HCT116 (cell line): ENCODE measurements around the gene SPEM1. TPM values are rescaled to one million over a fixed set of nuclear protein-coding genes. Genes with fewer than 3 reads are reported as not detected.

Experiments used
- ATAC-seq: fragments of 200-7000 bp; cut with Tn5 transposase; 2 replicates; pipeline ENCODE4 v1.9.1; 2020; ENCODE audit warnings: mild to moderate bottlenecking, moderate library complexity
- BruUV-seq: library from RNA; stranded (reverse); fragments of 400-500 nt; replicated peaks from 2 replicates; lab custom pipeline; 2021; lab: Mats Ljungman, UMichigan
- CTCF ChIA-PET: fragments of 300-600 bp; sonication (Branson Sonifier 250); formaldehyde crosslinking; loops from one replicate; lab custom pipeline; 2021; ENCODE audit warnings: antibody characterized with exemption; lab: Charles Lee
- POLR2A ChIA-PET: fragments of 300-600, 350-600 bp; sonication (Branson Sonifier 250); formaldehyde crosslinking; loops from one replicate; lab custom pipeline; 2021; ENCODE audit warnings: antibody characterized with exemption; lab: Charles Lee
- RAD21 ChIA-PET, 2 experiments: fragments of 300-600 bp; sonication (Branson Sonifier 250); formaldehyde crosslinking; loops; one replicate each; lab custom pipeline; 2023; ENCODE audit warnings: low total read pairs in 2 of 2; ENCODE audit not compliant: uncharacterized antibody in 2 of 2, unreplicated experiment in 2 of 2, low non-redundant PET in 1 of 2; lab: Charles Lee
- DNase-seq: peaks from one replicate; pipeline ENCODE4 v3.0.0-alpha.2; 2010; ENCODE audit warnings: low read depth, low spot score
- H2AFZ ChIP-seq: fragments of 200-600 bp; shearing (Covaris generic), sonication (generic); 2 replicates; pipeline ENCODE4 v1.6.1; 2017; ENCODE audit warnings: low read depth, mixed run types, mixed read lengths, antibody characterized with exemption, low read length; ENCODE audit not compliant: poor library complexity, severe bottlenecking
- H3K27ac ChIP-seq: 2 replicates; pipeline ENCODE4 v1.5.1; 2012; ENCODE audit warnings: low read depth, low read length
- H3K27me3 ChIP-seq: fragments of 200-600 bp; sonication (generic); 2 replicates; pipeline ENCODE4 v1.6.1; 2016; ENCODE audit warnings: mixed run types, low read length, mixed read lengths; ENCODE audit not compliant: insufficient read depth
- H3K36me3 ChIP-seq, 2 experiments: fragments of 200-500 bp in 1 of 2; fragments of 200-600 bp in 1 of 2; sonication (Bioruptor generic) in 1 of 2; sonication (generic) in 1 of 2; 2 replicates each; pipeline versions ENCODE4 v1.5.1 to v1.6.1; 2014 to 2016; ENCODE audit warnings: low read length in 2 of 2, inconsistent platforms in 1 of 2, mixed read lengths in 1 of 2, mixed run types in 1 of 2; ENCODE audit not compliant: insufficient read depth in 2 of 2, control insufficient read depth in 1 of 2
- H3K4me1 ChIP-seq, 2 experiments: fragments of 200-600 bp in 1 of 2; sonication (generic) in 1 of 2; 2 replicates each; pipeline versions ENCODE4 v1.5.1 to v1.6.1; 2012 to 2017; ENCODE audit warnings: low read length in 2 of 2, inconsistent platforms in 1 of 2, mild to moderate bottlenecking in 1 of 2, mixed read lengths in 1 of 2, mixed run types in 1 of 2, moderate library complexity in 1 of 2; ENCODE audit not compliant: insufficient read depth in 2 of 2, control insufficient read depth in 1 of 2
- H3K4me2 ChIP-seq: fragments of 200-600 bp; sonication (generic); 2 replicates; pipeline ENCODE4 v1.6.1; 2017; ENCODE audit warnings: mixed run types, low read length, mixed read lengths
- H3K4me3 ChIP-seq, 2 experiments: fragments of 200-600 bp in 1 of 2; sonication (generic) in 1 of 2; replicated peaks in 1 of 2; 2 replicates each; pipeline ENCODE4 v1.5.1; 2011 to 2016; ENCODE audit warnings: low read length in 2 of 2, control low read depth in 1 of 2, low read depth in 1 of 2, mild to moderate bottlenecking in 1 of 2, mixed read lengths in 1 of 2, mixed run types in 1 of 2
- H3K79me2 ChIP-seq: fragments of 200-600 bp; sonication (generic); 2 replicates; pipeline ENCODE4 v1.6.1; 2017; ENCODE audit warnings: mild to moderate bottlenecking, mixed run types, low read length, moderate library complexity, mixed read lengths; ENCODE audit not compliant: insufficient read depth
- H3K9ac ChIP-seq: fragments of 200-600 bp; sonication (generic); 2 replicates; pipeline ENCODE4 v1.6.1; 2016; ENCODE audit warnings: low read length, mixed read lengths
- H3K9me2 ChIP-seq: fragments of 200-600 bp; sonication (generic), shearing (Covaris generic); 2 replicates; pipeline ENCODE4 v1.6.1; 2017; ENCODE audit warnings: mixed run types, mild to moderate bottlenecking, moderate library complexity; ENCODE audit not compliant: insufficient read depth
- H3K9me3 ChIP-seq, 2 experiments: fragments of 200-500 bp in 1 of 2; fragments of 200-600 bp in 1 of 2; sonication (Bioruptor generic) in 1 of 2; sonication (generic) in 1 of 2; 2 replicates each; pipeline ENCODE4 v1.6.1; 2014 to 2017; ENCODE audit warnings: low read length in 2 of 2, mixed read lengths in 2 of 2, inconsistent platforms in 1 of 2, low read depth in 1 of 2, mild to moderate bottlenecking in 1 of 2, mixed run types in 1 of 2, moderate library complexity in 1 of 2; ENCODE audit not compliant: control insufficient read depth in 1 of 2, insufficient read depth in 1 of 2
- H4K20me1 ChIP-seq: fragments of 200-600 bp; sonication (generic), shearing (Covaris generic); 2 replicates; pipeline ENCODE4 v1.6.1; 2017; ENCODE audit warnings: mixed run types, mild to moderate bottlenecking, moderate library complexity; ENCODE audit not compliant: insufficient read depth
- ATF3 ChIP-seq: IDR thresholded peaks from 2 replicates; pipeline ENCODE4 v1.6.1; 2012
- CTCF ChIP-seq, 3 experiments: fragments of 200-600 bp in 1 of 3; sonication (generic) in 1 of 3; IDR thresholded peaks in 2 of 3; conservative IDR thresholded peaks in 1 of 3; 2 replicates each; pipeline ENCODE4 v1.5.1; 2012 to 2017; ENCODE audit warnings: low read depth in 2 of 3, low read length in 2 of 3, antibody characterized with exemption in 1 of 3, borderline replicate concordance in 1 of 3, control low read depth in 1 of 3, mild to moderate bottlenecking in 1 of 3, mixed read lengths in 1 of 3, mixed run types in 1 of 3, moderate library complexity in 1 of 3; ENCODE audit not compliant: insufficient read depth in 1 of 3
- EGR1 ChIP-seq: IDR thresholded peaks from 2 replicates; pipeline ENCODE4 v1.6.1; 2012; ENCODE audit warnings: low read depth
- ELF1 ChIP-seq: IDR thresholded peaks from 2 replicates; pipeline ENCODE4 v1.6.1; 2012; ENCODE audit warnings: low read depth, borderline replicate concordance
- EZH2 ChIP-seq: fragments of 200-600 bp; sonication (generic); IDR thresholded peaks from 2 replicates; pipeline ENCODE4 v1.6.1; 2017; ENCODE audit warnings: antibody characterized with exemption, mixed run types
- FOSL1 ChIP-seq: IDR thresholded peaks from 2 replicates; pipeline ENCODE4 v1.6.1; 2012; ENCODE audit warnings: low read depth
- JUND ChIP-seq: IDR thresholded peaks from 2 replicates; pipeline ENCODE4 v1.6.1; 2012
- POLR2AphosphoS5 ChIP-seq: IDR thresholded peaks from 2 replicates; pipeline ENCODE4 v1.6.1; 2011; ENCODE audit warnings: mild to moderate bottlenecking, low read depth, low read length, moderate library complexity
- RAD21 ChIP-seq: IDR thresholded peaks from 2 replicates; pipeline ENCODE4 v1.6.1; 2012; ENCODE audit warnings: low read depth, mild to moderate bottlenecking
- SIN3A ChIP-seq: IDR thresholded peaks from 2 replicates; pipeline ENCODE4 v1.6.1; 2012; ENCODE audit warnings: low read depth
- SP1 ChIP-seq: IDR thresholded peaks from 2 replicates; pipeline ENCODE4 v1.6.1; 2012; ENCODE audit warnings: low read depth
- SRF ChIP-seq: IDR thresholded peaks from 2 replicates; pipeline ENCODE4 v1.6.1; 2012; ENCODE audit warnings: low read depth
- TCF7L2 ChIP-seq: IDR thresholded peaks from 2 replicates; pipeline ENCODE4 v1.7.0; 2011; ENCODE audit warnings: borderline replicate concordance, inconsistent platforms; ENCODE audit not compliant: insufficient read depth, insufficient read length; ENCODE audit errors: extremely low read depth
- ZNF274 ChIP-seq: fragments of 200-500 bp; sonication (Bioruptor generic); IDR thresholded peaks from 2 replicates; pipeline ENCODE4 v1.6.1; 2014; ENCODE audit warnings: mild to moderate bottlenecking, low read depth, low read length, inconsistent platforms
- intact Hi-C: fragments of 100-400 bp; cut with micrococcal nuclease; formaldehyde crosslinking; loops from 2 replicates; pipeline ENCODE4 v1.10.0; 2022
- total RNA-seq: library from RNA; stranded (reverse); gene quantifications from one replicate; pipeline ENCODE4 v1.2.1, GENCODE V29; 2021; ENCODE audit not compliant: unreplicated experiment

Gene SPEM1
- total RNA-seq, 1 experiment from 2014 or later = 0.32 TPM

- ChIA-PET RAD21 (no interaction called here), POLR2A (no interaction called here), CTCF (interaction anchor here (1.6 kb wide), 1 partner anchor 23 kb away, joined by 5 read pairs; no protein-coding TSS in a partner anchor)
- H2AFZ ChIP-seq = no peak overlapping the region
- BruUV-seq = no TSS peak
- no peaks in the 10 kb centered on the region for H3K9me2 ChIP-seq
- H3K4me1 ChIP-seq = peaks cover 8 to 26% of the 10 kb centered on the region in 2 experiments; a peak in 3 of 4 replicates
- peaks cover 0 to 9% of the 10 kb centered on the region in 2 experiments; a peak in 1 of 4 replicates for H3K36me3 ChIP-seq
- 0 out of 4 replicates have a peak, but pooled peaks cover 0 to 7% of the 10 kb centered on the region in 2 experiments for H3K9me3 ChIP-seq
- intact Hi-C loops = no loop called here
- no peaks in the 10 kb centered on the region for H3K27me3 ChIP-seq
- H3K4me3 ChIP-seq = no peak overlapping the region
- peaks cover 8% of the 10 kb centered on the region; the same call in 1 of the 2 replicates for H3K79me2 ChIP-seq
- no peak for TF ChIP-seq SIN3A
- no peak for TF ChIP-seq POLR2AphosphoS5
- DNase-seq (no peak), ATAC-seq (no peak)
- no peak overlapping the region for H3K9ac ChIP-seq
- no peak overlapping the region for H3K27ac ChIP-seq
- H4K20me1 ChIP-seq = no peaks in the 10 kb centered on the region
- H3K4me2 ChIP-seq = no peak overlapping the region
Observed at GRCh38 chr17:7379134-7379533, 41.0 kb upstream of the SPEM1 start.

- intact Hi-C loops = no loop called here
- ChIA-PET POLR2A (interaction anchor here (0.8 to 2.1 kb wide), 5 partner anchors 14 to 307 kb away, joined by 3 to 6 read pairs (median 3); partner anchors contain the start of genes PLSCR3, TMEM256 and TP53), RAD21 (no interaction called here), CTCF (interaction anchor here (1.0 to 1.9 kb wide), 5 partner anchors 14 to 180 kb away, joined by 3 to 5 read pairs (median 4); partner anchors contain the start of genes PLSCR3 and TMEM256)
- Histone ChIP-seq H3K9ac (peak overlapping the region; percentile 89), H3K4me2 (peak overlapping the region; percentile 87), H3K79me2 (peaks cover 8% of the 10 kb centered on the region; the same call in 1 of the 2 replicates), H3K36me3 (peaks cover 0 to 9% of the 10 kb centered on the region in 2 experiments; a peak in 1 of 4 replicates), H3K4me1 (peaks cover 8 to 26% of the 10 kb centered on the region in 2 experiments; a peak in 3 of 4 replicates), H3K27me3 (no peaks in the 10 kb centered on the region), H2AFZ (peak overlapping the region; percentile 95), H4K20me1 (no peaks in the 10 kb centered on the region), H3K27ac (peak overlapping the region; percentile 53; the same call in 1 of the 2 replicates), H3K4me3 (peak overlapping the region; percentile 84 to 96), H3K9me2 (no peaks in the 10 kb centered on the region), H3K9me3 (0 out of 4 replicates have a peak, but pooled peaks cover 0 to 7% of the 10 kb centered on the region in 2 experiments)
- no TSS peak for BruUV-seq
- ATAC-seq (0 out of 2 replicates have a peak, but pooled peaks have one; percentile 1), DNase-seq (no peak)
- TF ChIP-seq FOSL1 = no peak
- TF ChIP-seq SRF = no peak
- no peak for TF ChIP-seq ATF3
- no peak for TF ChIP-seq EZH2
- TF ChIP-seq SP1 = no peak
- TF ChIP-seq EGR1 = no peak
- TF ChIP-seq RAD21 = no peak
- no peak for TF ChIP-seq TCF7L2
- TF ChIP-seq ZNF274 = no peak
- TF ChIP-seq CTCF (IDR thresholded peaks at IDR 0.05 in 2 of 3, conservative IDR thresholded peaks at IDR 0.05 in 1 of 3; ENCODE audit: borderline replicate concordance in 1 of 3, insufficient read depth in 1 of 3, low read depth in 2 of 3, low read length in 2 of 3) = no peak
- no peak for TF ChIP-seq POLR2AphosphoS5
- no peak for TF ChIP-seq JUND
- TF ChIP-seq ELF1 = no peak
Observed at GRCh38 chr17:7380321-7380720, 39.8 kb upstream of the SPEM1 start.
